IPS-20b (cell line): ENCODE results near the gene MAP2K2.
A peak's percentile ranks its signal among the peaks of the same experiment; 100 is the strongest.
"Not testable (repeated sequence)": the region's sequence is repeated elsewhere in the genome, so short reads cannot be mapped to it uniquely, and the experiment has no call there.

Source experiments
- H3K27ac ChIP-seq: one replicate; pipeline ENCODE4 v1.5.1; 2013; ENCODE audit warnings: low read length
- H3K27me3 ChIP-seq: 2 replicates; pipeline ENCODE4 v1.6.1; 2013; ENCODE audit warnings: mild to moderate bottlenecking, low read length, inconsistent platforms; ENCODE audit not compliant: insufficient read depth
- H3K36me3 ChIP-seq: 2 replicates; pipeline ENCODE4 v1.6.1; 2013; ENCODE audit warnings: low read depth, mild to moderate bottlenecking, inconsistent platforms, low read length, moderate library complexity; ENCODE audit not compliant: insufficient read depth
- H3K4me1 ChIP-seq: 2 replicates; pipeline ENCODE4 v1.6.1; 2013; ENCODE audit warnings: mild to moderate bottlenecking, control low read depth, inconsistent platforms, low read length, moderate library complexity; ENCODE audit not compliant: insufficient read depth
- H3K4me3 ChIP-seq: 2 replicates; pipeline ENCODE4 v1.5.1; 2013; ENCODE audit warnings: mild to moderate bottlenecking, low read length, inconsistent platforms
- H3K9ac ChIP-seq: 2 replicates; pipeline ENCODE4 v1.6.1; 2013; ENCODE audit warnings: low read depth, mild to moderate bottlenecking, inconsistent platforms, low read length, moderate library complexity
- H3K9me3 ChIP-seq: 2 replicates; pipeline ENCODE4 v1.6.1; 2013; ENCODE audit warnings: mild to moderate bottlenecking, low read depth, low read length, inconsistent platforms; ENCODE audit not compliant: insufficient read depth

MAP2K2 gene

DNA sequence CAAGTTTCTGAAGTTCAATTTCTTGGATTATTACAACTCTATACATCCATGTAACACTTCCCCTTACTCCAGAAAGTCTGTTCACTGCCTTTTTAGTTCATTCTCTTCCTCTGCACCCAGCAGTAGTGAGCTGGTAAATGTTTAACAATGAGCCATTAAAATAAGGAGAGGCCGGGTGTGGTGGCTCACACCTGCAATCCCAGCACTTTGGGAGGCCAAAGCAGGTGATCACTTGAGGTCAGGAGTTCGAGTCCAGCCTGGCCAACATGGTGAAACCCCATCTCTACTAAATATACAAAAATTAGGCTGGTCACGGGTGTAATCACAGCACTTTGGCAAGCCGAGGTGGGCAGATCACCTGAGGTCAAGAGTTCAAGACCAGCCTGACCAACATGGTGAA is 3.4 kb upstream of the MAP2K2 start:
- not testable (repeated sequence) for H3K27me3 ChIP-seq, H3K36me3 ChIP-seq, H3K9ac ChIP-seq, H3K27ac ChIP-seq, H3K9me3 ChIP-seq, H3K4me3 ChIP-seq, H3K4me1 ChIP-seq

DNA sequence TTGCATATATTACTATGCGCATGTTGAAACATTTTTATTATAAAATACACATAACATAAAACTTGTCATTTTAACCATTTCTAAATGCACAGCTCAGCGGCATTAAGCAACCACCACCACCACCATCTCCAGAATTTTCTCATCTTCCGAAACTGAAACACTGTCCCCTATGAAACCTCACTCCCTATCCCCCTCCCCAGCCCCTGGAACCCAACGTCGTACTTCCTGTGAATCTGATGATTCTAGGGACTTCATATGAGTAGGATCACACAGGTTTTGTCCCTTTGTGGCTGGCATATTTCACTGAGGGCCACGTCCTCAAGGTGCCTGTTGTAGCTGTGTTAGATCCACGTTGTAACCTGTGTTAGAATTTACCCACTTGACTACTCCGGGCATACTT is 716 bp upstream of the MAP2K2 start:
- Histone ChIP-seq H3K36me3 (peaks cover 4% of the 10 kb centered on the region; the same call in 1 of the 2 replicates), H3K9ac (peak overlapping the region; percentile 84; the same call in 1 of the 2 replicates), H3K4me1 (peaks cover 5% of the 10 kb centered on the region), H3K27me3 (no peaks in the 10 kb centered on the region), H3K9me3 (no peaks in the 10 kb centered on the region), H3K4me3 (peak overlapping the region; percentile 86), H3K27ac (no peak overlapping the region)

DNA sequence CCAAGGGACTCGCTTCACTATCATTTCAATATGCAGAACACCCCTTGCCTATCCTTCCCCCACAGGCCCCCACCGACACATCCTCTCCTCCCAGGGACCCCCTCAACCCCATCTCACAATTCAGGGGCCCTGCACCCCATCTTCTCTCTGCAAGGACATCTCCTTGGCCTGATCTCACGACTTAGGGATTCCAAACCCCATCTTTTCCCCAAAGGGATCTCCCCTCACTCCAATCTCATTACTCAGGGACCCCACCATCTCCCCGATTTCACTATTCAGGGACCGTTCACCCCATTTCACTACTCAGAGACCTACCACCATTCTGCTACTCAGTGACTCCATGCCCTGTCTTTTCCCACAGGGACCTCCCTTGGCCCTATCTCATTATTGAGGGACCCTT is 1.4 kb downstream of the MAP2K2 start:
- Histone ChIP-seq H3K36me3 (peaks cover 12% of the 10 kb centered on the region), H3K9ac (peak overlapping the region; percentile 93), H3K4me3 (peak overlapping the region; percentile 90), H3K27me3 (no peaks in the 10 kb centered on the region), H3K4me1 (peaks cover 5% of the 10 kb centered on the region), H3K9me3 (no peaks in the 10 kb centered on the region), H3K27ac (no peak overlapping the region)

DNA sequence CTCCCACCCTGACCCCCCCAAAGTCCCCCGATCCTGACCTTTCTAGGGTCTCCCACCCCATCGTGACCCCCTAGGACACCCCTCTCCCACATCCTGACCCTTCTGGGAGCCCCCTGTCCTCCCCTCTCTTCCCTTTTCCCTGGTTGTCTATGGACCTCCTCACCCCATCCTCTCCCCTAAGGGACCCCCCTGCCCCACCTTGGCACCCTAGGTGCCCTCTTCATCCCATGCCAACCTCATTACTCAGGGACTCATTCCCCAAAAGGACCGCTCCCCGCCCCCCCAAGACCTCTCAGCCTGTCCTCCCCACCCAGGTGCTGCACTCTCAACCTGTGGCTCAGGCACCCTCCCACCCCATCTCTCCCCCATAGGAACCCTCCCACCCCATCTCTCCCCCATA is 2.1 kb downstream of the MAP2K2 start:
- no peaks in the 10 kb centered on the region for H3K9me3 ChIP-seq
- peaks cover 5% of the 10 kb centered on the region for H3K4me1 ChIP-seq
- H3K27me3 ChIP-seq: no peaks in the 10 kb centered on the region
- H3K27ac ChIP-seq: no peak overlapping the region
- H3K4me3 ChIP-seq: no peak overlapping the region
- peaks cover 18% of the 10 kb centered on the region for H3K36me3 ChIP-seq
- no peak overlapping the region for H3K9ac ChIP-seq

DNA sequence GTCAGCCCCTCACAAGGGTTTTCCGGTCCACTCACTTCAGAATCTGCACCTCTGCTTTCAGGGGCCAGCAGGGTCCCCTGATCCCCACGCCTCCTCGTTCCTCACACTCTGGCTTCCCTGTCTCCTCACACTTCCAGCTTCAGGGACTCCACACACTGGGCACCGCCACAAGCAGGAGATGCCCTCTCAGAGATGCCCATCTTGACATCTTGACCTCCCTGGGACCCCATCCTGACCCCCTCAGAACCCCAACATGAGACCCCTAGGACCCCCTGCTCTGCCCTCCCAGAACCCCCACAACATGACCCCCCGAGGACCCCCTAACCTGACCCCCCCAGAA is 2.7 kb downstream of the MAP2K2 start:
- H3K4me1 ChIP-seq: peaks cover 5% of the 10 kb centered on the region
- H3K9me3 ChIP-seq: no peaks in the 10 kb centered on the region
- no peak overlapping the region for H3K27ac ChIP-seq
- H3K27me3 ChIP-seq: no peaks in the 10 kb centered on the region
- no peak overlapping the region for H3K9ac ChIP-seq
- peaks cover 24% of the 10 kb centered on the region for H3K36me3 ChIP-seq
- no peak overlapping the region for H3K4me3 ChIP-seq

DNA sequence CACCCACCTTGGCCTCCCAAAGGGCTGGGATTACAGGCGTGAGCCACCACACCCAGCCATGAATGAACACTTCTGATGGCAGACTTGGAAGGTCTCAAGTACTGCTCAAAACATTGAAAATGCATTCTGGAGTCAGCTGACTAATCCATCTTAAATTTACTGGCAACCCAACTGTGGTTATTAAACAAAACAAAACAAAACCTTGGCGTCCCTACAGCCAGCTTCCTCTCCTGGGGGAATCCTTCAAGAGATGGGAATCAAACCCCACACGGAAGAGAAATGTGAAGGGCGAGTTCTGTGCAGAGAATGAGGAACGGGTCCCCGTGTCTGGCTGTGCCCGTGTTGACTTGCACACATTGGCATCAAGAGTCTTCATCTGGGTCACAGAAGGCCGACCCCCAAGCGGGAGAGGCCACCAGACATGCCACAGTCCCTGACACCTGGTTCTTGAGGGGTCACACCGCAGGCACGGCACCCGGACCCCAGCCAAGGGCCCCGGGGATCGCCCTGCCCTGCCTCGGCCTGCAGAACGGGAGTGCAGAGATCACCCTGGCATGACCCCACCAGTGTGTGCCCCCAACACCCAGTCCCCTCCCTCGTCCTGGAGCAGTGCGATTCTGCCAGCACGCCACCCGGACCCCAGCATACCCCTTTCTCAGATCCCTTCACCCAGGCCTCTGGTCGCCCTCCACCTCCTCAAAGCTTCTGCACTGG is 3.2 kb downstream of the MAP2K2 start:
- Histone ChIP-seq H3K27ac (no peak overlapping the region), H3K9ac (no peak overlapping the region), H3K36me3 (peaks cover 29% of the 10 kb centered on the region), H3K27me3 (no peaks in the 10 kb centered on the region), H3K4me1 (peaks cover 5% of the 10 kb centered on the region), H3K9me3 (no peaks in the 10 kb centered on the region), H3K4me3 (no peak overlapping the region)

DNA sequence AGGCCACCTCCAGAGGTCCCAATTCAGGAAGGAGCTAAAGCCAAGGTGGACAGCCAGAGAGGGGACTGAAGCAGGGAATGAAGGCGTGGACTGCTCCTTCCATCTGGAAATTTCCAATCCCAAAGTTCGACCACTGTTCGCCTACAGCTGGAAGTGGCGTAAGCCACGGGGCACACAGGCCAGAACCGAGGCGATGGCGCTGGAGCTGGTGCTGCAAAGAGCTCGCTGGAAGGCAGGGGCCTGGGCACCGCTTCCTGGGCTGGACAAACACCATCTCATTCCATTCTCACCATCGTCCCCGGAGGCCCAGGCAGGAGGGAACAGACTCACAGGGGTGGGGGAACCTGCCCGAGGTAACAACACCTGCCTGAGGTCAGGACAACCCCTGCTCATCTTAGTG is 4.2 kb downstream of the MAP2K2 start:
- Histone ChIP-seq H3K4me3 (no peak overlapping the region), H3K27ac (no peak overlapping the region)

DNA sequence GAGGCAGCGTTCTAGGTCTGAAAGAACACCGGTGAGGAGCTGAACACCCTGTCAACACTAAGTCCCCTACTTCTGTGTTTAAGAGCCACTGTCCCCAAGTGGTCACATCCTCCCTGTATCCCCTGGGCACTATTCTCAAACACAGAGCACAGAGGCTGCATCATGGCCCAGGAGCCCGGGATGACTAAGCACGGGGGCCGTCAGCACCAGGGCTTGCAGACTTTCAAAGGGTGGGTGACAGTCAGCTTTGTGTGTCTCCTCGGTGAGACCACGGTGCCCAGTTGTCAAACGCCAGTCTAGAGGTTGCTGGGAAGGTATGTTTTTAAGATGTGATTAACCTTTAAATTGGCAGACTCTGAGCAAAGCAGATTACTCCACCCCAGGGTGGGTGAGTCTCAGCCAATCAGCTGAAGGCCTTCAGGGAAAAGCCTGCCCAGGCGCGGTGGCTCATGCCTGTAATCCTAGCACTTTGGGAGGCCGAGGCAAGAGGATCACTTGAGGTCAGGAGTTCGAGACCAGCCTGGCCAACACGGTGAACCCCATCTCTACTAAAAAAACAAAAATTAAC is 8.0 kb downstream of the MAP2K2 start:
- no peaks in the 10 kb centered on the region for H3K27me3 ChIP-seq
- no peaks in the 10 kb centered on the region for H3K9me3 ChIP-seq
- no peaks in the 10 kb centered on the region for H3K4me1 ChIP-seq
- no peak overlapping the region for H3K4me3 ChIP-seq
- H3K9ac ChIP-seq: no peak overlapping the region
- H3K36me3 ChIP-seq: peaks cover 69% of the 10 kb centered on the region
- no peak overlapping the region for H3K27ac ChIP-seq

More for the DNA sequence above, 4.2 kb downstream of the MAP2K2 start:
- Histone ChIP-seq H3K4me1 (peaks cover 5% of the 10 kb centered on the region), H3K27me3 (no peaks in the 10 kb centered on the region), H3K36me3 (peaks cover 37% of the 10 kb centered on the region), H3K9me3 (no peaks in the 10 kb centered on the region), H3K9ac (no peak overlapping the region; the same call in 1 of the 2 replicates)

DNA sequence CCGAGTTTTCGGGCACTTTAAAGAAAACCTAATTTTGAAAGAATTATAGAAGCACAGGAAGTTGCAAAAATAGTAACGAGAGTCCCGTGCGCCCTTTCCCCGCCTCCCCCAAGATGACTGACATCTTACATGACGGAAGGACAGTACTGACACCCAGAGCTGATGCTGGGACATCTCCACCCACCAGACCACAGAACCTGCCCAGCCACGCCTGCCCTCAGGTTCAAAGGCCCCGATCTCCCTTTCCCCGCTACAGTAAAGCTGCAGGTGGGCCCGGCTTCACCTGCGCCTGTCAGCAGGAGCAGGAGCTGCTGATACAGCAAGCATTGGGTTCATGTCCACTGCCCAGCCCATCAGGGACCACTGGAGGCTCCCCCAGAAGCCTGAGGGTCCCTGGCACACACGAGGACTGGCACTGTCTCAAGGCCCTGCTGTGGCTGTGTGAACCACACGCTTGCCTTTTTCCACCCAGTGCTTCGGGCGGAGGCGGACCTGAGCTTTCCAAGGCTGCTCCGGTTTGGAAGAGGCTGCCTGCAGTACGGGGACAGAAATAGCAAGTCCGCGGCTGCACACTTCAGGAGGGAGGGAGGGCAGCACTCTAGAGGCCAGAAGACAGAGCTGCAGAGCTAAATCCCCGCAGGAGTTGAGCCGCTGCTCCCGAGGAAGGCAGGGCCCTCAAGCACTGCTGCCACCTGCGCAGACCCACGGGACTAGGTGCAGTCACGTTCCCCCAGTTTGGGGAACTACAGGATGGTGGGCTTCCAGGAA is 8.7 kb downstream of the MAP2K2 start:
- Histone ChIP-seq H3K27ac (no peak overlapping the region), H3K4me3 (no peak overlapping the region), H3K9ac (no peak overlapping the region), H3K9me3 (no peaks in the 10 kb centered on the region), H3K27me3 (no peaks in the 10 kb centered on the region), H3K4me1 (no peaks in the 10 kb centered on the region), H3K36me3 (peaks cover 76% of the 10 kb centered on the region)

DNA sequence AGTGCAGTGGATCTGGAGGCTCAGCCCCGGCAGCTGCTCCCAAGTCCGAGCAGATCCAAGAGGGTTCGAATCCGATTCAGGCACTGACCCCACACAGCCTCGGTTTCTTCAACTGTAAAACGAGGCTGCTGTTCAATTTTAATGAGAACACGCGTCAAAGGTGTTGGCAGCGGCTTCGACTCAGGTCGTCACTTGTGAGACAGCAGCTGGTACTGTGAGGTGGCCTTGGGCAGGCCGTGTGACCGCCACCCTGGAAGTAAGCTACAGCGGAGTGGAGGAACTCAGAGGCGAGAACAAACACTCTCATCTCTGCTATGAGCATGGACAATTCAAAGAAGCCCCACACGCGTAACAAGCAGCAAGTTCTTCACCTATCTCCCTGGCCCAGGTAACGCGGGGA is 9.7 kb downstream of the MAP2K2 start:
- H3K4me3 ChIP-seq: no peak overlapping the region
- no peak overlapping the region for H3K27ac ChIP-seq
- H3K4me1 ChIP-seq: no peaks in the 10 kb centered on the region
- no peak overlapping the region for H3K9ac ChIP-seq
- no peaks in the 10 kb centered on the region for H3K27me3 ChIP-seq
- peaks cover 79% of the 10 kb centered on the region for H3K36me3 ChIP-seq
- H3K9me3 ChIP-seq: no peaks in the 10 kb centered on the region

DNA sequence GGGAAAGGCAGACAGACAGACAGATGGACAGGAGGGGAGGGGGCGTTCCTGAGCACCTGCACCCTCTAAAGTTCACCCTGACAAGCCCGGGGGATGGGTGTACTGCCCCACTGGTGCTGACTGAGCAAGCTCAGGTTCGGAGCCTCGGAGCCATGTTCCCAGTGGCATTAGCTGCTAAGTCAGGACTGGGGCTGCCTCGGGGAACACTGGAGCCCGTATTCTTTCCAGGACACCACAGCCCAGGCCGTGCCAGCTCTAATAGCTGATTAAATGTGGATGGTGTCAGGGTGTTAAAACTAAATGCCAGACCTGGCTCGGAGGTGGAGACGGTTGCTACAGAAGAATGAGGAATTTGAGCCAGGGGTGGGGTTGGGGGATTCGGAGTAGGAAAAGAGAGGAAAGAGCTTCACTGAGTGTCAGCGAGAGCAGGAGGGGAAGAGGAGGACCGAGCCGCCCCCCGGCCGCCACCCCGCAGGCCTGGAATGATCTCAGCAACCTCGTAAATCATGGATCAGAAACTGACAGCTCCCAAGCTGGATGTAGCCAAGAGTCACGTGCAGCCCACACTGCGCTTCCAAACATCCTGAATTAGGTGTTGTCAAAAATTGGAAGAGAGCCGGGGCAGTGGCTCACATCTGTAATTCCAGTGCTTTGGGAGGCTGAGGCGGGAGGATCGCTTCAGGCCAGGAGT is 10.4 kb downstream of the MAP2K2 start:
- Histone ChIP-seq H3K4me1 (no peaks in the 10 kb centered on the region), H3K9ac (no peak overlapping the region), H3K27ac (no peak overlapping the region), H3K27me3 (no peaks in the 10 kb centered on the region), H3K4me3 (no peak overlapping the region), H3K36me3 (peaks cover 85% of the 10 kb centered on the region), H3K9me3 (no peaks in the 10 kb centered on the region)
